Stimulated activated CD4-positive, alpha-beta T cell treated with anti-CD3 and anti-CD28 coated beads, Interleukin-1b, Interleukin-23, amount 100 ng/mL, for 48 hours (primary cell): Measurements from ENCODE around the gene TRIM41.
"Not testable (repeated sequence)": the region's sequence is repeated elsewhere in the genome, so short reads cannot be mapped to it uniquely, and the experiment has no call there.

Experiments used
- DNase-seq: peaks from one replicate; pipeline ENCODE4 v3.0.0-alpha.2; 2020

Gene TRIM41

GRCh38 chr5:181259283-181259682 lies 36.2 kb downstream of the TRIM41 start:
- DNase-seq: no peak

- DNase-seq: no peak
These were observed 37.1 kb downstream of the TRIM41 start for GRCh38 chr5:181259974-181260719.

GRCh38 chr5:181260720-181261319 lies 37.7 kb downstream of the TRIM41 start, which contains the start of gene TRIM52:
Gene TRIM52 (minus strand): TSS chr5:181261143. CDS start chr5:181260813, 330 bp downstream.
- peak; percentile 92 for DNase-seq

GRCh38 chr5:181261320-181262049 lies 38.4 kb downstream of the TRIM41 start:
- DNase-seq: peak; percentile 69

- DNase-seq: no peak
These were observed 40.6 kb downstream of the TRIM41 start for GRCh38 chr5:181263633-181264032.

GRCh38 chr5:181265092-181265671 lies 42.1 kb downstream of the TRIM41 start:
- DNase-seq: no peak

- DNase-seq: not testable (repeated sequence)
These were observed 44.3 kb downstream of the TRIM41 start for GRCh38 chr5:181267291-181267904.

GRCh38 chr5:181267907-181268306 lies 44.8 kb downstream of the TRIM41 start:
- not testable (repeated sequence) for DNase-seq

- DNase-seq: no peak
These were observed 48.0 kb downstream of the TRIM41 start for GRCh38 chr5:181271081-181271480.

GRCh38 chr5:181273433-181273744 lies 50.3 kb downstream of the TRIM41 start:
- not testable (repeated sequence) for DNase-seq

GRCh38 chr5:181280251-181280762 lies 57.2 kb downstream of the TRIM41 start:
- DNase-seq: no peak

- DNase-seq: no peak
These were observed 58.2 kb downstream of the TRIM41 start for GRCh38 chr5:181281077-181281983.

- DNase-seq: no peak
These were observed 58.9 kb downstream of the TRIM41 start for GRCh38 chr5:181281984-181282316.

- DNase-seq: not testable (repeated sequence)
These were observed 59.3 kb downstream of the TRIM41 start for GRCh38 chr5:181282415-181282814.

GRCh38 chr5:181282874-181283273 lies 59.8 kb downstream of the TRIM41 start:
- no peak for DNase-seq

- DNase-seq: no peak
These were observed 60.3 kb downstream of the TRIM41 start for GRCh38 chr5:181283347-181283746.

- DNase-seq: not testable (repeated sequence)
These were observed 61.0 kb downstream of the TRIM41 start for GRCh38 chr5:181283841-181284755.
